HEK293T (cell line): ENCODE results near the gene LSMEM2.

ENCODE experiments used
- CTCF ChIA-PET: fragments of 350-600 bp; formaldehyde crosslinking; extraction: SDS; loops from one replicate; lab custom pipeline; 2021; ENCODE audit warnings: antibody characterized with exemption, inconsistent platforms; lab: Yijun Ruan, JAX
- POLR2A ChIA-PET: fragments of 350-600 bp; formaldehyde crosslinking; extraction: SDS; loops from one replicate; lab custom pipeline; 2020; ENCODE audit warnings: antibody characterized with exemption, inconsistent platforms; lab: Yijun Ruan, JAX
- DNase-seq: peaks from one replicate; pipeline ENCODE4 v3.0.0; 2012; ENCODE audit warnings: mixed read lengths; ENCODE audit errors: extremely low spot score
- ARNT ChIP-seq: fragments of 450-650 bp; IDR thresholded peaks from 2 replicates; pipeline ENCODE4 v1.6.1; 2017; ENCODE audit warnings: mild to moderate bottlenecking
- BHLHE40 ChIP-seq: fragments of 450-650 bp; IDR thresholded peaks from 2 replicates; pipeline ENCODE4 v1.6.1; 2016; ENCODE audit warnings: mild to moderate bottlenecking, moderate library complexity, borderline replicate concordance
- CTBP1 ChIP-seq: fragments of 450-650 bp; IDR thresholded peaks from 2 replicates; pipeline ENCODE4 v1.6.1; 2016; ENCODE audit warnings: borderline replicate concordance
- ELF4 ChIP-seq: fragments of 450-650 bp; IDR thresholded peaks from 2 replicates; pipeline ENCODE4 v1.6.1; 2017; ENCODE audit warnings: antibody characterized with exemption
- FOXA1 ChIP-seq: fragments of 450-650 bp; IDR thresholded peaks from 2 replicates; pipeline ENCODE4 v1.6.1; 2016; ENCODE audit warnings: mild to moderate bottlenecking
- FOXK2 ChIP-seq: fragments of 450-650 bp; IDR thresholded peaks from 2 replicates; pipeline ENCODE4 v1.6.1; 2016; ENCODE audit warnings: mild to moderate bottlenecking
- FOXM1 ChIP-seq: fragments of 450-650 bp; IDR thresholded peaks from 2 replicates; pipeline ENCODE4 v1.6.1; 2017; ENCODE audit warnings: mild to moderate bottlenecking, borderline replicate concordance
- HDGF ChIP-seq: fragments of 450-650 bp; IDR thresholded peaks from 2 replicates; pipeline ENCODE4 v1.6.1; 2017; ENCODE audit warnings: antibody characterized with exemption, borderline replicate concordance
- L3MBTL2 ChIP-seq: fragments of 450-650 bp; conservative IDR thresholded peaks from 2 replicates; pipeline ENCODE4 v1.6.1; 2016; ENCODE audit warnings: mild to moderate bottlenecking
- LEF1 ChIP-seq: fragments of 450-650 bp; IDR thresholded peaks from 2 replicates; pipeline ENCODE4 v1.6.1; 2017; ENCODE audit warnings: mild to moderate bottlenecking, borderline replicate concordance
- NFRKB ChIP-seq: fragments of 450-650 bp; IDR thresholded peaks from 2 replicates; pipeline ENCODE4 v1.6.1; 2016; ENCODE audit warnings: mild to moderate bottlenecking, moderate library complexity
- PKNOX1 ChIP-seq: fragments of 450-650 bp; IDR thresholded peaks from 2 replicates; pipeline ENCODE4 v1.6.1; 2016
- SP1 ChIP-seq: fragments of 450-650 bp; IDR thresholded peaks from 2 replicates; pipeline ENCODE4 v1.6.1; 2017
- SUZ12 ChIP-seq: fragments of 450-650 bp; IDR thresholded peaks from 2 replicates; pipeline ENCODE4 v1.6.1; 2016; ENCODE audit warnings: mild to moderate bottlenecking
- ZNF384 ChIP-seq: fragments of 450-650 bp; IDR thresholded peaks from 2 replicates; pipeline ENCODE4 v1.6.1; 2016

LSMEM2 gene

GRCh38 chr3:50266017-50266416 is 12.9 kb upstream of the LSMEM2 start:
- ChIA-PET POLR2A (interaction anchor here (1.9 to 2.6 kb wide), 2 partner anchors 20 to 37 kb away, joined by 7 to 12 read pairs; no protein-coding TSS in a partner anchor), CTCF (interaction anchor here (0.6 to 1.4 kb wide), 2 partner anchors 55 to 71 kb away, joined by 4 to 5 read pairs; no protein-coding TSS in a partner anchor)
- DNase-seq = no peak
- no peak for TF ChIP-seq SP1
- TF ChIP-seq PKNOX1 = no peak
- TF ChIP-seq HDGF = no peak
- TF ChIP-seq NFRKB = no peak
- no peak for TF ChIP-seq SUZ12
- TF ChIP-seq ARNT = no peak

- TF ChIP-seq ARNT (no peak), L3MBTL2 (no peak), PKNOX1 (no peak), NFRKB (no peak), FOXK2 (no peak), HDGF (no peak)
- POLR2A ChIA-PET = interaction anchor here (0.6 to 2.6 kb wide), 6 partner anchors 31 to 70 kb away, joined by 3 to 12 read pairs (median 4); partner anchors contain the start of genes GNAI2 and SLC38A3
- DNase-seq = no peak
- CTCF ChIA-PET = interaction anchor here (1.0 to 1.6 kb wide), 4 partner anchors 17 to 72 kb away, joined by 3 to 5 read pairs (median 4); no protein-coding TSS in a partner anchor
These were observed 12.1 kb upstream of the LSMEM2 start for GRCh38 chr3:50266836-50267235.

GRCh38 chr3:50267280-50267913 is 11.5 kb upstream of the LSMEM2 start:
- POLR2A ChIA-PET = interaction anchor here (0.6 to 2.6 kb wide), 8 partner anchors 30 to 338 kb away, joined by 3 to 12 read pairs (median 4); partner anchors contain the start of genes GNAI2, MON1A and SLC38A3
- peak; percentile 55 for DNase-seq
- CTCF ChIA-PET = interaction anchor here (0.6 to 1.6 kb wide), 7 partner anchors 8 to 73 kb away, joined by 3 to 5 read pairs (median 3); no protein-coding TSS in a partner anchor
- TF ChIP-seq ZNF384 (no peak), NFRKB (no peak), LEF1 (no peak), SP1 (no peak), CTBP1 (no peak), FOXA1 (no peak), BHLHE40 (no peak), FOXM1 (no peak), L3MBTL2 (no peak)

GRCh38 chr3:50268276-50268675 is 10.6 kb upstream of the LSMEM2 start:
- ChIA-PET POLR2A (interaction anchor here (0.8 to 2.6 kb wide), 6 partner anchors 9 to 339 kb away, joined by 3 to 12 read pairs (median 5); partner anchors contain the start of genes GNAI2 and MON1A), CTCF (interaction anchor here (0.8 to 1.6 kb wide), 3 partner anchors 11 to 39 kb away, joined by 3 to 5 read pairs (median 3); no protein-coding TSS in a partner anchor)

GRCh38 chr3:50268703-50269451 is 10.0 kb upstream of the LSMEM2 start, which contains the start of gene SEMA3B:
Gene SEMA3B, plus strand, starts transcription at chr3:50269147. Its CDS starts 94 bp downstream, at chr3:50269241.
- TF ChIP-seq PKNOX1 (no peak), L3MBTL2 (no peak), FOXK2 (no peak), LEF1 (no peak), HDGF (no peak), FOXM1 (no peak), BHLHE40 (no peak), ZNF384 (no peak)
- ChIA-PET POLR2A (interaction anchor here (1.0 to 2.0 kb wide), 4 partner anchors 9 to 68 kb away, joined by 4 to 8 read pairs (median 4); no protein-coding TSS in a partner anchor), CTCF (interaction anchor here (1.4 kb wide), 1 partner anchor 22 kb away, joined by 5 read pairs; no protein-coding TSS in a partner anchor)
- DNase-seq = no peak

More at GRCh38 chr3:50268276-50268675, 10.6 kb upstream of the LSMEM2 start:
- DNase-seq = no peak
- TF ChIP-seq SUZ12 (no peak), PKNOX1 (no peak), ELF4 (no peak), ZNF384 (no peak), FOXM1 (no peak), FOXA1 (no peak), NFRKB (no peak), FOXK2 (no peak), SP1 (no peak), HDGF (no peak), L3MBTL2 (no peak), ARNT (no peak)
